ENCODE results near the gene IDI2. TPM values are rescaled to one million over a fixed set of nuclear protein-coding genes. Genes with fewer than 3 reads are reported as not detected.

IDI2 gene
- polyA plus RNA-seq, 1 donor (not counting 4 experiments of a cell fraction or from before 2014, with no cell fraction given) = not detected

DNA sequence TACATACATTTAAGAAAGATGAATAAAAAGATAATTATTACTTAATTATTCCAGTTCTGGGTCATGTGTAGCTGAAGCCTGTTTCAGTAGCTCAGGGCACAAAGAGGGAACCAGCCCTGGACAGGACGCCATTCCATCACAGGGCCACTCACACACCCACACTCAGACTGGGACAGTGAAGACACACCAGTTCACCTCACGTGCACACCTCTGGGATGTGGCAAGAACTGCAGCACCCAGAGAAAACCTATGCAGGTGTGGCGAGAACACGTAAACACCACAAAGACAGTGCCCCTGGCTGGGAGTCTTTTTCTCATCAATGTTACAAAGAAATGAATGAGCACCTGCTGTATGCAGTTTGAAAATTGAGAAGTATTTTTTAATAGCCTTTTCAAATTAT lies 24.9 kb upstream of the IDI2 start:
- H3K4me1 ChIP-seq (ENCODE audit: control insufficient read depth, extremely low read depth, insufficient read depth, low read length) = peaks cover 47% of the 10 kb centered on the region
- peak overlapping the region; percentile 72 for H3K4me2 ChIP-seq (ENCODE audit: control insufficient read depth, extremely low read depth, insufficient read depth, low read depth, low read length)
- dilution Hi-C loops (cut with MboI; ENCODE audit: extremely low pct_ligation_motif_present, low sequenced_read_pairs) = no loop called here
- no peaks in the 10 kb centered on the region for H3K27me3 ChIP-seq (ENCODE audit: control insufficient read depth, extremely low read depth, insufficient read depth, low read length)
- no peak for FAIRE-seq
- no peak for DNase-seq (ENCODE audit: low read depth, low spot score)
- peaks cover 17% of the 10 kb centered on the region for H4K20me1 ChIP-seq (ENCODE audit: control insufficient read depth, extremely low read depth, insufficient read depth, low read length)
- TF ChIP-seq EZH2 (IDR thresholded peaks at IDR 0.05; ENCODE audit: low read length) = no peak
- TF ChIP-seq, protein P1, sequence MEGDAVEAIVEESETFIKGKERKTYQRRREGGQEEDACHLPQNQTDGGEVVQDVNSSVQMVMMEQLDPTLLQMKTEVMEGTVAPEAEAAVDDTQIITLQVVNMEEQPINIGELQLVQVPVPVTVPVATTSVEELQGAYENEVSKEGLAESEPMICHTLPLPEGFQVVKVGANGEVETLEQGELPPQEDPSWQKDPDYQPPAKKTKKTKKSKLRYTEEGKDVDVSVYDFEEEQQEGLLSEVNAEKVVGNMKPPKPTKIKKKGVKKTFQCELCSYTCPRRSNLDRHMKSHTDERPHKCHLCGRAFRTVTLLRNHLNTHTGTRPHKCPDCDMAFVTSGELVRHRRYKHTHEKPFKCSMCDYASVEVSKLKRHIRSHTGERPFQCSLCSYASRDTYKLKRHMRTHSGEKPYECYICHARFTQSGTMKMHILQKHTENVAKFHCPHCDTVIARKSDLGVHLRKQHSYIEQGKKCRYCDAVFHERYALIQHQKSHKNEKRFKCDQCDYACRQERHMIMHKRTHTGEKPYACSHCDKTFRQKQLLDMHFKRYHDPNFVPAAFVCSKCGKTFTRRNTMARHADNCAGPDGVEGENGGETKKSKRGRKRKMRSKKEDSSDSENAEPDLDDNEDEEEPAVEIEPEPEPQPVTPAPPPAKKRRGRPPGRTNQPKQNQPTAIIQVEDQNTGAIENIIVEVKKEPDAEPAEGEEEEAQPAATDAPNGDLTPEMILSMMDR (optimal IDR thresholded peaks at IDR 0.05 in 1 of 3, IDR thresholded peaks at IDR 0.05 in 1 of 3, conservative IDR thresholded peaks at IDR 0.05 in 1 of 3; ENCODE audit: extremely low read depth in 1 of 3, insufficient read depth in 2 of 3, low read length in 3 of 3) = peak in 2 of 3 experiments; percentile 11 to 24
- H2AFZ ChIP-seq (ENCODE audit: control insufficient read depth, low read length) = no peak overlapping the region
- peak overlapping the region; percentile 90 to 96 (median 94) for H3K4me3 ChIP-seq (ENCODE audit: control insufficient read depth in 2 of 3, extremely low read depth in 1 of 3, insufficient read depth in 2 of 3, low read depth in 1 of 3, low read length in 3 of 3)
- no peaks in the 10 kb centered on the region for H3K9me1 ChIP-seq (ENCODE audit: control insufficient read depth, extremely low read depth, insufficient read depth, low read length)
- no peaks in the 10 kb centered on the region for H3K9me3 ChIP-seq (ENCODE audit: control insufficient read depth, low read depth, low read length)
- peak overlapping the region; percentile 93 for H3K9ac ChIP-seq (ENCODE audit: control insufficient read depth, extremely low read depth, insufficient read depth, low read length)
- peaks cover 5 to 7% of the 10 kb centered on the region in 2 experiments for H3K36me3 ChIP-seq (ENCODE audit: control insufficient read depth in 2 of 2, extremely low read depth in 1 of 2, insufficient read depth in 2 of 2, low read length in 2 of 2)
- peaks cover 71% of the 10 kb centered on the region for H3K79me2 ChIP-seq (ENCODE audit: control insufficient read depth, insufficient read depth, low read length)
- H3K27ac ChIP-seq (ENCODE audit: control insufficient read depth, insufficient read depth, low read length) = peak overlapping the region; percentile 95

DNA sequence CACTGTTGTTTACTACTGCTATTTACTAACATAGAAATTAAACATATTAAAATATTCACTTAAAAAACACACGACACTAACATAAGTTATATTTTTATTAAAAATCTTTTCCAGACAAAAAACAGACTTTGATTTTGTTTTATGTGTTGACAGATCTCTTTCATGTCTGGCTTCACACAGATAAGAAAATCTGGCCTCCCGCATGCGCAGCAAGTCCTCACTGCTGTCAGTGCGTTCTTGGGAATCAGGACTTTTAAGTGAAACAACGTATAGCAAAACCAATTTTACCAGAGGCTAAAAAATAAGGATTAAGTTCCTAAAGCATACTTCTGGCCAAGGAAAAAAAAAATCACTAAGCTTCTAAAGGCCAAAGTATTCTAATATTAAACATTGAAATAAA lies 24.5 kb upstream of the IDI2 start:
- TF ChIP-seq EZH2 (IDR thresholded peaks at IDR 0.05; ENCODE audit: low read length) = no peak
- TF ChIP-seq, protein P1 (optimal IDR thresholded peaks at IDR 0.05 in 1 of 3, IDR thresholded peaks at IDR 0.05 in 1 of 3, conservative IDR thresholded peaks at IDR 0.05 in 1 of 3; ENCODE audit: extremely low read depth in 1 of 3, insufficient read depth in 2 of 3, low read length in 3 of 3) = no peak
- FAIRE-seq (no peak), DNase-seq (ENCODE audit: low read depth, low spot score) (no peak)
- peak overlapping the region; percentile 72 for H3K4me2 ChIP-seq (ENCODE audit: control insufficient read depth, extremely low read depth, insufficient read depth, low read depth, low read length)
- H3K27ac ChIP-seq (ENCODE audit: control insufficient read depth, insufficient read depth, low read length) = peak overlapping the region; percentile 95
- H3K9me1 ChIP-seq (ENCODE audit: control insufficient read depth, extremely low read depth, insufficient read depth, low read length) = no peaks in the 10 kb centered on the region
- H3K9me3 ChIP-seq (ENCODE audit: control insufficient read depth, low read depth, low read length) = no peaks in the 10 kb centered on the region
- H3K36me3 ChIP-seq (ENCODE audit: control insufficient read depth in 2 of 2, extremely low read depth in 1 of 2, insufficient read depth in 2 of 2, low read length in 2 of 2) = peaks cover 5 to 7% of the 10 kb centered on the region in 2 experiments
- no peak overlapping the region for H2AFZ ChIP-seq (ENCODE audit: control insufficient read depth, low read length)
- peaks cover 71% of the 10 kb centered on the region for H3K79me2 ChIP-seq (ENCODE audit: control insufficient read depth, insufficient read depth, low read length)
- H3K4me1 ChIP-seq (ENCODE audit: control insufficient read depth, extremely low read depth, insufficient read depth, low read length) = peaks cover 47% of the 10 kb centered on the region
- H3K4me3 ChIP-seq (ENCODE audit: control insufficient read depth in 2 of 3, extremely low read depth in 1 of 3, insufficient read depth in 2 of 3, low read depth in 1 of 3, low read length in 3 of 3) = peak overlapping the region; percentile 90 to 96 (median 94)
- no peaks in the 10 kb centered on the region for H3K27me3 ChIP-seq (ENCODE audit: control insufficient read depth, extremely low read depth, insufficient read depth, low read length)
- peak overlapping the region; percentile 93 for H3K9ac ChIP-seq (ENCODE audit: control insufficient read depth, extremely low read depth, insufficient read depth, low read length)
- peaks cover 20% of the 10 kb centered on the region for H4K20me1 ChIP-seq (ENCODE audit: control insufficient read depth, extremely low read depth, insufficient read depth, low read length)
- dilution Hi-C loops (cut with MboI; ENCODE audit: extremely low pct_ligation_motif_present, low sequenced_read_pairs) = no loop called here
